Lower leg skin (tissue), 4 donors: ENCODE measurements around the gene KCNH3. TPM values are rescaled to one million over a fixed set of nuclear protein-coding genes. Genes with fewer than 3 reads are reported as not detected.
A peak's percentile ranks its signal among the peaks of the same experiment; 100 is the strongest.

Source experiments
- DNase-seq, 2 donors: peaks; one replicate each; pipeline ENCODE4 v3.0.0-alpha.2; 2019; ENCODE audit warnings: low spot score in 2 of 2
- H3K4me3 ChIP-seq: fragments of 200-600 bp; sonication (generic); 2 replicates; pipeline ENCODE4 v1.5.1; 2017; ENCODE audit warnings: mild to moderate bottlenecking, low read depth; ENCODE audit not compliant: poor library complexity, severe bottlenecking
- POLR2A ChIP-seq, 2 donors: fragments of 450-650 bp; IDR thresholded peaks; one replicate each; pipeline ENCODE4 v1.6.1; 2016 to 2017; ENCODE audit warnings: antibody characterized with exemption in 2 of 2, mild to moderate bottlenecking in 1 of 2, moderate library complexity in 1 of 2
- WGBS, 2 donors: methylation state at CpG; one replicate each; pipeline ENCODE4 v1.1.5; 2018; 5-methylcytosine and 5-hydroxymethylcytosine counted together
- intact Hi-C: fragments of 100-400 bp; cut with DNase I; formaldehyde crosslinking; loops from one replicate; pipeline ENCODE4 v1.15.0; 2023; ENCODE audit warnings: low total_unique reads
- total RNA-seq, 4 donors: library from RNA; depleted of rRNA; stranded (reverse); fragments of >200 nt; gene quantifications; one replicate each; pipeline ENCODE4 v1.1.0, GENCODE V29; 2016
- TF ChIP-seq, protein P1 (sequence below), 3 donors: fragments of 450-650 bp; IDR thresholded peaks; one replicate each; pipeline ENCODE4 v1.5.1; 2016; ENCODE audit warnings: antibody characterized with exemption in 3 of 3, mild to moderate bottlenecking in 3 of 3, moderate library complexity in 2 of 3

Gene KCNH3
- total RNA-seq, 4 donors from 2014 or later: 0.17 to 1.1 TPM; not detected in 2

DNA sequence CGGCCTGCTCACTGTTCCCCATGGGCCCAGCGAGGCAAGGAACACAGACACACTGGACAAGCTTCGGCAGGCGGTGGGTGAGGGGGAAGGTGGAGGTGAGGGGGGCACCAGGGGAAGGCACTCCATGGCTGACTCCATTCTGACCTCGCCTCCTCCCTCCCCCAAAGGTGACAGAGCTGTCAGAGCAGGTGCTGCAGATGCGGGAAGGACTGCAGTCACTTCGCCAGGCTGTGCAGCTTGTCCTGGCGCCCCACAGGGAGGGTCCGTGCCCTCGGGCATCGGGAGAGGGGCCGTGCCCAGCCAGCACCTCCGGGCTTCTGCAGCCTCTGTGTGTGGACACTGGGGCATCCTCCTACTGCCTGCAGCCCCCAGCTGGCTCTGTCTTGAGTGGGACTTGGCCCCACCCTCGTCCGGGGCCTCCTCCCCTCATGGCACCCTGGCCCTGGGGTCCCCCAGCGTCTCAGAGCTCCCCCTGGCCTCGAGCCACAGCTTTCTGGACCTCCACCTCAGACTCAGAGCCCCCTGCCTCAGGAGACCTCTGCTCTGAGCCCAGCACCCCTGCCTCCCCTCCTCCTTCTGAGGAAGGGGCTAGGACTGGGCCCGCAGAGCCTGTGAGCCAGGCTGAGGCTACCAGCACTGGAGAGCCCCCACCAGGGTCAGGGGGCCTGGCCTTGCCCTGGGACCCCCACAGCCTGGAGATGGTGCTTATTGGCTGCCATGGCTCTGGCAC, 18.5 kb downstream of the KCNH3 start:
- WGBS, 2 donors: 88 to 93% methylated on average over 16 to 18 of the region's 18 CpGs
- TF ChIP-seq, protein P1, sequence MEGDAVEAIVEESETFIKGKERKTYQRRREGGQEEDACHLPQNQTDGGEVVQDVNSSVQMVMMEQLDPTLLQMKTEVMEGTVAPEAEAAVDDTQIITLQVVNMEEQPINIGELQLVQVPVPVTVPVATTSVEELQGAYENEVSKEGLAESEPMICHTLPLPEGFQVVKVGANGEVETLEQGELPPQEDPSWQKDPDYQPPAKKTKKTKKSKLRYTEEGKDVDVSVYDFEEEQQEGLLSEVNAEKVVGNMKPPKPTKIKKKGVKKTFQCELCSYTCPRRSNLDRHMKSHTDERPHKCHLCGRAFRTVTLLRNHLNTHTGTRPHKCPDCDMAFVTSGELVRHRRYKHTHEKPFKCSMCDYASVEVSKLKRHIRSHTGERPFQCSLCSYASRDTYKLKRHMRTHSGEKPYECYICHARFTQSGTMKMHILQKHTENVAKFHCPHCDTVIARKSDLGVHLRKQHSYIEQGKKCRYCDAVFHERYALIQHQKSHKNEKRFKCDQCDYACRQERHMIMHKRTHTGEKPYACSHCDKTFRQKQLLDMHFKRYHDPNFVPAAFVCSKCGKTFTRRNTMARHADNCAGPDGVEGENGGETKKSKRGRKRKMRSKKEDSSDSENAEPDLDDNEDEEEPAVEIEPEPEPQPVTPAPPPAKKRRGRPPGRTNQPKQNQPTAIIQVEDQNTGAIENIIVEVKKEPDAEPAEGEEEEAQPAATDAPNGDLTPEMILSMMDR (IDR thresholded peaks at IDR 0.05): no peak
- no peak for TF ChIP-seq POLR2A (IDR thresholded peaks at IDR 0.05)
- DNase-seq: no peak
- intact Hi-C loops: no loop called here
- H3K4me3 ChIP-seq: no peak overlapping the region

DNA sequence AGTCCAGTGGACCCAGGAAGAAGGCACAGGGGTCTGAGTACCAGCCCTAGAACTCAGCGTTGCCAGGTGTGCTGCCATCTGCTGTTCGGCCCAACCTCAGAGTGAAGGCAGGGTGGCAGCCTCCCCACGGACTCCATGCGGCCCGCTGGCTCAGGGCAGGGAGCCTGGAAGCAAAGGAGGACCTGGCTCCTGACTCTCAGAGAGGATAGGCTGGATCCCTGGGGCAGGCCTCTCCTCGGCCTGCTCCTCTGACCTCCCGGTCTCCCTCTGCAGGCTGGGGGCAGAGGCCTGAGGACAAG, 19.0 kb downstream of the KCNH3 start:
- WGBS, 2 donors: 53 to 84% methylated on average over 7 of the region's 7 CpGs
- TF ChIP-seq, protein P1 (IDR thresholded peaks at IDR 0.05): no peak
- no peak for TF ChIP-seq POLR2A (IDR thresholded peaks at IDR 0.05)
- no peak for DNase-seq
- no peak overlapping the region for H3K4me3 ChIP-seq
- intact Hi-C loops: no loop called here

DNA sequence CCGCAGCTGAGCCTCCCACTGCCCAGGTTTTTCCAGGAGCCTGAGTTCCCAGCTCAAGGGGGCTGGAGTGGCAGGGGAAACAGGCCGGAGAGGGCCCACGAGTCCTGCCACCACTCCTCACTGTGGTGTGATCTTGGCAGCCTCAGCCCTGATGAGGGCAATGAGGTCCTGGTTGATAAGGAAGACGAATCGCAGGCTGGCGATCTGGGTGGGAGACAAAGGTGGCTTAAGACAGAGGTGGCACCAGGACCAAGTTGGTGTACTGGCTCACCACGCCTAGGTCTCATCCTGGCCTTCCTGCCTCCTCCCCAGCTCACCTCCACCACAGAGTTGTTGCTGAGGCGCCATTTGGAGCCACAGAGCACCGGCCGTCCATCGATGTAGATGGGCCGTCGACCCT, 19.7 kb downstream of the KCNH3 start:
- no peak overlapping the region for H3K4me3 ChIP-seq
- no peak for TF ChIP-seq POLR2A (IDR thresholded peaks at IDR 0.05)
- TF ChIP-seq, protein P1 (IDR thresholded peaks at IDR 0.05): no peak
- intact Hi-C loops: no loop called here
- WGBS, 2 donors: 90 to 95% methylated on average over 13 of the region's 13 CpGs
- no peak for DNase-seq

DNA sequence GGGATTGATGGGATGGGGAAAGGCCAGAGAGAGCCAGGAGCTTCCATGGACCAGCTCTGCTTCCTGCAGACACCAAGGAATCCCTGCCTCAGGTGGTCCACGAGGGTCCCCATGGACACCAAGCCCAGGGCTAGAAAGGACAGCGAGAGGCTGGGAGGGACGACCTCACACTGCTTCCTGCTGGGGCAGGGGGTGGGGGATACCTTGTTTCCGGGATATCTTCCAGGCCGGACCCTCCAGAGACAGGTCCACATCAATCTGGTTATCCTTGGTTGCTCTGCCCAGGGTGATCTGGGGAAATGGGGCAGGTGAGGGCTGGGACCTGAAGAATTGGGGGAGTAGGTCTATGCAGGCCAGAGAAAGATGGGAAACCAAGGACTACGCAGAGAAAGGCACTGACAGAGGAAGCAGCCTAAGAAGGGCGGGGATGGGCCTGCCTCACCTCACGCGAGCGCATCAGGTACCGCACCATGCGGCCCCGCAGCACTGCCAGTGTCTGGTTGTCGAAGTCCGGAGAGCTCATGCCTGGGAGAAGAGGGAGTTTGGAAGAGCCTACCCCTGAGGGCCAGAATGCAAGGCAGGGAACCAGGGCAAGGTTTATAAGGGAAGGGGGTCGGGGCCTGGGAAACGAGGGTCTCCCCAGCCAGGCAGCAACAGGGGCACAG, 20.3 kb downstream of the KCNH3 start:
- TF ChIP-seq, protein P1 (IDR thresholded peaks at IDR 0.05): no peak
- TF ChIP-seq POLR2A (IDR thresholded peaks at IDR 0.05): no peak
- DNase-seq: peak in 1 of 2 donors; percentile 82
- intact Hi-C loops: no loop called here
- 92 to 95% methylated on average over 17 of the region's 17 CpGs for WGBS, 2 donors
- no peak overlapping the region for H3K4me3 ChIP-seq

DNA sequence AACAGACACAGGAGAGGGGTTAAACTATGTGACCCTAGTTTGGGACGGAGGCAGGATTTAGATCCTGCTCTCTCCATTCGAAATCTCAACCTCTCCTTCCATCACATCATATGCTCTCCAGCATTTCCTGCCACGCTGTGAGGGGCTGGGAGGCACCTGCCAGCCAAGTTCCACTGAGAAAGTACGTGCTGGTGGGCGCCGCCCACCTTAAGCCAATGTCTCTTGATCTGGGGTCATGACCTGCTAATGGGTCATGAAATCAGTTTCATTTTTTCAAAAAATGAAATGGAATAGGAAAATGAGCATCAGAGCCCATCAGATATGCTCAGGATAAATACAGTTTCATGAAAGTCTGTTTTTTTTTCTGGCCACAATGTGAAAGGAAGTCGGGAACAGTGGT, 21.9 kb downstream of the KCNH3 start:
- TF ChIP-seq POLR2A (IDR thresholded peaks at IDR 0.05): no peak
- TF ChIP-seq, protein P1 (IDR thresholded peaks at IDR 0.05): no peak
- intact Hi-C loops: no loop called here

More for the DNA sequence above, 21.9 kb downstream of the KCNH3 start:
- no peak overlapping the region for H3K4me3 ChIP-seq
- no peak for DNase-seq
- WGBS, 2 donors: 90 to 91% methylated on average over 7 of the region's 7 CpGs
